ENCODE data around the gene OTOP1. TPM values are rescaled to one million over a fixed set of nuclear protein-coding genes. Genes with fewer than 3 reads are reported as not detected.
"Not testable (repeated sequence)": the region's sequence is repeated elsewhere in the genome, so short reads cannot be mapped to it uniquely, and the experiment has no call there.

OTOP1 gene
- total RNA-seq, 4 donors from 2014 or later, result not detected

DNA sequence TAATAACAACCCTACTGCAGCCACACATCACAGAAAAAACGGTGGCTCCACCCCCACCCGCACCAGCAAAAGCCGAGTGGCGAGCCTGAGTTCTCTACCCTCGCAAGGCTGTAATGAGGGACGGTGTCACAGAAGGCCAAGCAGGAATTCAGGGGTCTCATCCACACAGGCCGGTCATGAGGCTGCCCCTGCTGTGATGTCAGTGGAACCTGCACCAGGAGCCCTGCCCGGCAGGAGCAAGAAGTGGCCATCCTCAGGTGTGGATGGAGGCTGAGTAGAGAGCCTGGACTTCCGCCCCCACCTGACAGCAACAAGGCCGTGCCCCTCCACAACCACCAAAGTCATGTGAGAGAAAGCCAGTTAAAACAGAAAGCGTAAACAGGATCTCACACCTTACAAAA is 42.6 kb upstream of the OTOP1 start:
- Histone ChIP-seq H3K27ac (peak overlapping the region; percentile 43 to 81 (median 58)), H3K4me1 (no peaks in the 10 kb centered on the region), H3K4me3 (peak overlapping the region in 1 of 4 donors; percentile 23), H3K27me3 (no peaks in the 10 kb centered on the region), H3K36me3 (peaks cover 0 to 40% (median 0%) of the 10 kb centered on the region in 3 donors), H3K9me3 (no peaks in the 10 kb centered on the region)
- DNase-seq, result peak in 2 of 3 donors; percentile 39 to 72
- TF ChIP-seq, protein P1, sequence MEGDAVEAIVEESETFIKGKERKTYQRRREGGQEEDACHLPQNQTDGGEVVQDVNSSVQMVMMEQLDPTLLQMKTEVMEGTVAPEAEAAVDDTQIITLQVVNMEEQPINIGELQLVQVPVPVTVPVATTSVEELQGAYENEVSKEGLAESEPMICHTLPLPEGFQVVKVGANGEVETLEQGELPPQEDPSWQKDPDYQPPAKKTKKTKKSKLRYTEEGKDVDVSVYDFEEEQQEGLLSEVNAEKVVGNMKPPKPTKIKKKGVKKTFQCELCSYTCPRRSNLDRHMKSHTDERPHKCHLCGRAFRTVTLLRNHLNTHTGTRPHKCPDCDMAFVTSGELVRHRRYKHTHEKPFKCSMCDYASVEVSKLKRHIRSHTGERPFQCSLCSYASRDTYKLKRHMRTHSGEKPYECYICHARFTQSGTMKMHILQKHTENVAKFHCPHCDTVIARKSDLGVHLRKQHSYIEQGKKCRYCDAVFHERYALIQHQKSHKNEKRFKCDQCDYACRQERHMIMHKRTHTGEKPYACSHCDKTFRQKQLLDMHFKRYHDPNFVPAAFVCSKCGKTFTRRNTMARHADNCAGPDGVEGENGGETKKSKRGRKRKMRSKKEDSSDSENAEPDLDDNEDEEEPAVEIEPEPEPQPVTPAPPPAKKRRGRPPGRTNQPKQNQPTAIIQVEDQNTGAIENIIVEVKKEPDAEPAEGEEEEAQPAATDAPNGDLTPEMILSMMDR (IDR thresholded peaks at IDR 0.05), result no peak
- TF ChIP-seq POLR2A (IDR thresholded peaks at IDR 0.05), result no peak

DNA sequence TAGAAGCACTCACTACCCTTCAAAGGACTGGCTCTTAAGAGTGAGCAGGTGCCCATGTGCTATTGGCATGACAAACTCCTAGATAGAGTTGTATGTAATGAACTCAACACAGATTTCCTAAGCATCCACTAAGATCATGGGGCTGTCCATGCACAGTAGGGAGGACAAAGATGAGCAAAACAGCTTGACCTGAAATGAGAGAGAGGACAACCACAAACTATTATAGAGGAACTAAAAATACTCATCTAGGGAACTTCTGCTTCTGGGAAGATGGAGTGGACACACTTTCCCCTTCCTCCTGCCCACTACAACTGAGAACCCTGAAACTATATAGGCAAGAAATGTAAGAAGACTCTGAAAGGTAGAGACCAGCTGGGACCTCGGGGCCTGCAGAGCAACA is 42.0 kb upstream of the OTOP1 start:
- Histone ChIP-seq H3K27ac (peak overlapping the region in 3 of 4 donors; percentile 58 to 81 (median 59)), H3K27me3 (no peaks in the 10 kb centered on the region), H3K4me1 (no peaks in the 10 kb centered on the region), H3K9me3 (no peaks in the 10 kb centered on the region), H3K4me3 (peak overlapping the region in 1 of 4 donors; percentile 23), H3K36me3 (peaks cover 0 to 34% (median 0%) of the 10 kb centered on the region in 3 donors)
- TF ChIP-seq POLR2A (IDR thresholded peaks at IDR 0.05), result no peak
- TF ChIP-seq, protein P1 (IDR thresholded peaks at IDR 0.05), result no peak
- DNase-seq, result no peak

DNA sequence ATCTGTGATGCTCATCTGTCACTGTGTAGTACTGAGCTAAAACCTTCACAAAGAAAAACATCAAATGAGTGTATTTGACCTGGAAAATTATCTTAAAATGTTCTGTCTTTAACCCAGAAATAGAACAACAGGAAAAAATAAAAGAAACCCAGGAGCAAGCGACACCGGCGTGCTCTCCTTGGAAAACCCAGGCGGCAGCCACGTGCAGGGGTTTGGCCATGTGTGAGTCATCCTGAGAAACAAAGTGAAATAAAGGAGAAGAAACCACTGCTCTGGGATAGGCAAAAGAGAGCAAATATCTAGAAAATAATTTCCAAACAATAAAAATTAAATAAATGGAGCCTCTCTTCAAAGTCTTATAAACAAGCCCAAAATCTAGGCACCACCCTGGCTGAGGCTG is 41.3 kb upstream of the OTOP1 start:
- TF ChIP-seq POLR2A (IDR thresholded peaks at IDR 0.05), result no peak
- TF ChIP-seq, protein P1 (IDR thresholded peaks at IDR 0.05), result no peak
- DNase-seq, result no peak
- Histone ChIP-seq H3K9me3 (no peaks in the 10 kb centered on the region), H3K36me3 (peaks cover 0 to 26% (median 0%) of the 10 kb centered on the region in 3 donors), H3K4me1 (no peaks in the 10 kb centered on the region), H3K4me3 (no peak overlapping the region), H3K27ac (no peak overlapping the region), H3K27me3 (no peaks in the 10 kb centered on the region)

DNA sequence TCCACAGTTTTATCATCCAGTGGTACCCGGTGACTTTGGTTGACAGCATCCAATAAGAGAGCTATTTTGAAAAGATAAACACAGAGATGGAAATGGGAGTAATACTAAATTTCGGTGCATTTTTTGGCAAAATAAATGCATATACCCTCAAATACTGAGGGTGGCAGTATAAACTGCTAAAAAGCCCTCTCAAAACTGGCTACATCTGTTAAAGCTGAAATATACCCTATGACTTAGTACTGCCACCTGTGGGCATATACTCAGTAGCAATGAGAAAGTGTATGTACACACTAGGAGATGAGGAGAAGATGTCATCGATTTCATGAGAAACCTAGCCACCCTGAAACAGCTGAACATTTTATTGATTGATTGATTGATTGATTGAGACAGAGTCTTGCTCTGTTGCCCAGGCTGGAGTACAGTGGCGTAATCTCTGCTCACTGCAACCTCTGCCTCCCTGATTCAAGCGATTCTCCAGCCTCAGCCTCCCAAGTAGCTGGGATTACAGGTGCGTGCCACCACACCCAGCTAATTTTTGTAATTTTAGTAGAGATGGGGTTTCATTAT is 33.5 kb upstream of the OTOP1 start:
- no peak for TF ChIP-seq POLR2A (IDR thresholded peaks at IDR 0.05)
- TF ChIP-seq, protein P1 (IDR thresholded peaks at IDR 0.05), result peak in 5 of 6 experiments; percentile 25 to 56 (median 44)
- DNase-seq, result no peak
- Histone ChIP-seq H3K4me1 (no peaks in the 10 kb centered on the region), H3K36me3 (no peaks in the 10 kb centered on the region), H3K27ac (no peak overlapping the region), H3K4me3 (no peak overlapping the region), H3K27me3 (no peaks in the 10 kb centered on the region), H3K9me3 (no peaks in the 10 kb centered on the region)

DNA sequence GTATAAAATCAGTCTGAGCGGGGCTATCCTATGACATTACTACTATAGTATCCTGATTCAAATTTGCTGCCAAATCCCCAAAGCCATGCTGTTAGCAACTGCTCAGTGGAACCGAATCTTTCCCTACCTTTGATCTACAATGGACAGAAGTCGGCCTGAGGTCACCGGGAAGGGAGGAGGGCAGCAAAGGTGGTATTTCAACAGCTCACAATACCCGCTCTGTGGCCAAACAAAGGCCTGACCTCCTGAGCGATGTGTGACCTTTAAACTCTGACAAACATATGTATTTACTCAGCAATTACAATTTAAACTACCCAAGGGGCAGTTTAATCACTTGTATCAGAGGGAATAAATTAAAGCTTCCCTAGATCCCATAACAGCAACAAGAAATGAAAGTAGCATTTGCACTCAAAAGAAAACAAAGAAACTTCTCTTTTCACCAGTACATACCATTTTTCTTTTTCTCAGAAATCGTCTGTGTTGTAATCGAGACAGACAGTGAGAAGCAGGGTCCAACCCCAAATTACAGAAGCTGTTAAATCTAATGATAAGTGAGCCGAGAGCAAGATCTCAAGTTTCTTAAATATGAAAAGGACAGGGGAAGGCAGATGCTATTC is 32.9 kb upstream of the OTOP1 start:
- H3K27me3 ChIP-seq, result no peaks in the 10 kb centered on the region
- no peaks in the 10 kb centered on the region for H3K9me3 ChIP-seq
- no peak overlapping the region for H3K27ac ChIP-seq
- H3K4me3 ChIP-seq, result no peak overlapping the region
- TF ChIP-seq, protein P1 (IDR thresholded peaks at IDR 0.05), result no peak
- no peak for TF ChIP-seq POLR2A (IDR thresholded peaks at IDR 0.05)
- DNase-seq, result no peak
- no peaks in the 10 kb centered on the region for H3K4me1 ChIP-seq
- no peaks in the 10 kb centered on the region for H3K36me3 ChIP-seq

DNA sequence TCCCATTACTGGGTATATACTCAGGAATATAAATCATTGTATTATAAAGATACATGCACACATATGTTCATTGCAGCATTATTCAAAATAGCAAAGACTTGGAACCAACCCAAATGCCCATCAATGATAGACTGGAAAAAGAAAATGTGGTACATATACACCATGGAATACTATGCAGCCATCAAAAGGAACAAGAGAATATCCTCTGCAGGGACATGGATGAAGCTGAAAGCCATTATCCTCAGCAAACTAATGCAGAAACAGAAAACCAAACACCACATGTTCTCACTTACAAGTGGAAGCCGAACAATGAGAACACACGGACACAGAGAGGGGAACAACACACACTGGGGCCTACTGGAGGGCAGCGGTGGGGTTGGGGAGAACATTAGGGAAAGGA is 31.0 kb upstream of the OTOP1 start:
- H3K27ac ChIP-seq, H3K4me1 ChIP-seq, DNase-seq, H3K27me3 ChIP-seq, H3K36me3 ChIP-seq, H3K4me3 ChIP-seq, H3K9me3 ChIP-seq: not testable (repeated sequence)

Data from Peyer's patch (tissue), 4 donors.